Skeletal muscle cell (primary cell): ENCODE results near the gene DEFB112.

Source experiments
- DNase-seq: peaks from one replicate; pipeline ENCODE4 v3.0.0-alpha.2; 2010; ENCODE audit warnings: low read depth
- H3K4me3 ChIP-seq: 2 replicates; pipeline ENCODE4 v1.5.1; 2011; ENCODE audit warnings: low read depth, mild to moderate bottlenecking, control low read depth, low read length, moderate library complexity

DEFB112 gene

GRCh38 chr6:50021894-50022293, 27.8 kb downstream of the DEFB112 start, which contains the start of gene DEFB110:
Gene DEFB110 (minus strand): TSS chr6:50021994. CDS start chr6:50021935, 59 bp downstream.
- no peak for DNase-seq
- no peak within 1 kb of the TSS for H3K4me3 ChIP-seq

- DNase-seq = peak; percentile 1
- no peak overlapping the region for H3K4me3 ChIP-seq
These were observed 41.9 kb downstream of the DEFB112 start for GRCh38 chr6:50007819-50008218.

DNA sequence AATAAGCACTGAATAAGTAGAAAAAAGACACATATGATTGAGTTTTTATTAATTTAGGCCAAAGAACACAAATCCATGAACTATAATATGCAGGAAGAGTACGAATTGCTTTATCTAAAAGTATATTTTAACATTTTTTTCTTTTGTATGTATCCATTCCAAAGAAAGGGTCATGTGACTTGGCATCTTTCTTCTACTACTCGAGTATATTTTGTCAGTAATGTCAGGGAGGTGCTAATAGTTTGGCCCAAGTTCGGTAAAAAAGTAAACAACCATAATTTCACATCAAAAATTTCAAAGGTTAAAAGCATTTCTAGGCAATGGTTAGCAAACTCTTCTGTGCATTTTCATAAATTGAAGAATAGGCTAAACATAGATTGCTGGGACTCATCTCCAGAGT, 46.6 kb downstream of the DEFB112 start:
- no peak overlapping the region for H3K4me3 ChIP-seq
- DNase-seq = no peak

DNA sequence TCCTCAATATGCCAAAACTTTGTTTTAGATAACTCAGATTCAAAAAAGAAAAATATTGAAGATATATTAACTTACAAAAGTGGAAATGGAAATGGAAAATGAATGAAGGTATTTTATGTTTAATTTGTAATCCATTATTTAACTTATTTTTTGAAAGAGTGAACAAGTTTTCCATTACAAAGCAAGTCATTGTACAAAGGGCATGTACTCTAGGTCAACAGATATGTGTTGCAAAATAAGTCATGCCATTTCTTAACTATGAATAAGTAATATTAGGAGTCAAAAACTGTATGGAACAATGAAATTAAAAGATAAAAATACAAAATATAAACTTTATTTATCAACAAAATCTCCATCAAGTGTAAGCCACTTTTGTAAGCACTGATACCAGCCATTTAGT, 54.5 kb downstream of the DEFB112 start:
- DNase-seq = no peak

More for the DNA sequence above, 54.5 kb downstream of the DEFB112 start:
- H3K4me3 ChIP-seq = no peak overlapping the region
